HG02763 (cell line): ENCODE measurements around the gene SLC31A2.

Experiments used
- ATAC-seq: cut with Tn5 transposase; IDR thresholded peaks from one replicate; pipeline ENCODE4 v1.9.1; 2021; ENCODE audit warnings: mild to moderate bottlenecking, moderate library complexity; ENCODE audit not compliant: unreplicated experiment

The SLC31A2 gene

GRCh38 chr9:113184539-113184938, 33.7 kb downstream of the SLC31A2 start:
- ATAC-seq: no peak

GRCh38 chr9:113185271-113185670, 34.5 kb downstream of the SLC31A2 start:
- no peak for ATAC-seq

GRCh38 chr9:113186137-113186755, 35.4 kb downstream of the SLC31A2 start:
- no peak for ATAC-seq

- no peak for ATAC-seq
These were observed 37.3 kb downstream of the SLC31A2 start for GRCh38 chr9:113187929-113188595.

GRCh38 chr9:113192455-113192854, 41.6 kb downstream of the SLC31A2 start:
- ATAC-seq: no peak

GRCh38 chr9:113199683-113200329, 49.0 kb downstream of the SLC31A2 start:
- ATAC-seq: no peak

- ATAC-seq: no peak
These were observed 54.6 kb downstream of the SLC31A2 start for GRCh38 chr9:113205432-113205831.

GRCh38 chr9:113205861-113206260, 55.1 kb downstream of the SLC31A2 start:
- no peak for ATAC-seq

- no peak for ATAC-seq
These were observed 60.0 kb downstream of the SLC31A2 start for GRCh38 chr9:113210815-113211214.
